Hepatocyte (in vitro differentiated cells): ENCODE results near the gene EBPL. TPM values are rescaled to one million over a fixed set of nuclear protein-coding genes. Genes with fewer than 3 reads are reported as not detected.

Experiments
- DNase-seq: peaks from one replicate; pipeline ENCODE4 v3.0.0-alpha.2; 2016; ENCODE audit warnings: low spot score
- H2AFZ ChIP-seq: fragments of 200-600 bp; sonication (generic); 2 replicates; pipeline ENCODE4 v1.6.0; 2016; ENCODE audit warnings: antibody characterized with exemption, mild to moderate bottlenecking
- H3K27ac ChIP-seq: fragments of 200-600 bp; sonication (generic); 2 replicates; pipeline ENCODE4 v1.5.1; 2016; ENCODE audit warnings: mild to moderate bottlenecking
- H3K27me3 ChIP-seq: fragments of 200-600 bp; sonication (generic); 2 replicates; pipeline ENCODE4 v1.6.1; 2016
- H3K36me3 ChIP-seq: fragments of 200-600 bp; sonication (generic); replicated peaks from 2 replicates; pipeline ENCODE4 v1.5.1; 2016; ENCODE audit warnings: low read depth; ENCODE audit not compliant: insufficient read depth
- H3K4me1 ChIP-seq: fragments of 200-600 bp; sonication (generic); 2 replicates; pipeline ENCODE4 v1.5.1; 2016; ENCODE audit warnings: mild to moderate bottlenecking, moderate library complexity; ENCODE audit not compliant: insufficient read depth
- H3K4me2 ChIP-seq: fragments of 200-600 bp; sonication (generic); 2 replicates; pipeline ENCODE4 v1.6.0; 2016
- H3K4me3 ChIP-seq: fragments of 200-600 bp; sonication (generic); 2 replicates; pipeline ENCODE4 v1.5.1; 2016; ENCODE audit warnings: mild to moderate bottlenecking
- H3K79me2 ChIP-seq: fragments of 200-600 bp; sonication (generic); 2 replicates; pipeline ENCODE4 v1.6.0; 2017; ENCODE audit warnings: mild to moderate bottlenecking
- H3K9me2 ChIP-seq: fragments of 200-600 bp; sonication (generic); replicated peaks from 2 replicates; pipeline ENCODE4 v1.6.0; 2017; ENCODE audit warnings: mild to moderate bottlenecking; ENCODE audit not compliant: insufficient read depth
- H3K9me3 ChIP-seq: fragments of 200-600 bp; sonication (generic); 2 replicates; pipeline ENCODE4 v1.5.1; 2016; ENCODE audit warnings: low read depth, mild to moderate bottlenecking
- H4K20me1 ChIP-seq: fragments of 200-600 bp; sonication (generic); 2 replicates; pipeline ENCODE4 v1.6.0; 2016; ENCODE audit warnings: mild to moderate bottlenecking; ENCODE audit not compliant: insufficient read depth, poor library complexity, severe bottlenecking
- EZH2 ChIP-seq: fragments of 200-600 bp; sonication (generic); IDR thresholded peaks from 2 replicates; pipeline ENCODE4 v1.6.1; 2016; ENCODE audit warnings: antibody characterized with exemption, mild to moderate bottlenecking, borderline replicate concordance
- EZH2phosphoT487 ChIP-seq: fragments of 200-600 bp; sonication (generic); IDR thresholded peaks from one replicate; pipeline ENCODE4 v1.6.1; 2018; ENCODE audit warnings: antibody characterized with exemption, mild to moderate bottlenecking, low read depth, moderate library complexity; ENCODE audit not compliant: unreplicated experiment, severe bottlenecking
- WGBS: methylation state at CpG from one replicate; pipeline ENCODE4 v1.1.6; 2016; ENCODE audit warnings: low lambda C conversion rate; ENCODE audit errors: missing lambda C conversion rate; 5-methylcytosine and 5-hydroxymethylcytosine counted together
- polyA plus RNA-seq: library from polyadenylated mRNA; unstranded; fragments of >200 nt; fragmentation: Nextera tagmentation; extraction: Ambion mirVana; gene quantifications from 2 replicates; pipeline ENCODE4 v1.2.1, GENCODE V29; 2016
- total RNA-seq: library from RNA; depleted of rRNA; stranded (reverse); fragments of >200 nt; gene quantifications from 2 replicates; pipeline ENCODE4 v1.2.3, GENCODE V29; 2014
- TF ChIP-seq, protein P1 (sequence below): fragments of 200-600 bp; sonication (generic); IDR thresholded peaks from 2 replicates; pipeline ENCODE4 v1.5.1; 2016; ENCODE audit warnings: antibody characterized with exemption, mild to moderate bottlenecking; ENCODE audit not compliant: poor library complexity

Gene EBPL
- total and polyA plus RNA-seq, 2 experiments from 2014 or later = 135 to 180 TPM

DNA sequence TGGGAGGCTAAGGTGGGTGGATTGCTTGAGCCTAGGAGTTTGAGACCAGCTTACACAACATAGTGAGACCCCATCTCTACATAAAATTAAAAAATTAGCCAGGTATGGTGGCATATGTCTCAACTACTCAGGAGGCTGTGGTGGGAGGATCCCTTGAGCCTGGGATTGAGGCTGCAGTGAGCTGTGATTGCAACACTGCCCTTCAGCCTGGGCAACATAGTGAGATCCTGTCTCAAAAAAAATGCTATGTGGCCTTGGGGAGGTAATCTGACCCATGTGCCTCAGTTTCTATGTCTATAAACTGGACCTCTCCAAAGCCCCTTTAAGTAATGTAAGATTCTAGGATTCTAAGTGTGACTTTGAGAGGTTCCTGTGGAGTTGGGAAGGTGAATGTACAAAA is 37.8 kb downstream of the EBPL start:
- H3K79me2 ChIP-seq = no peaks in the 10 kb centered on the region
- H3K9me3 ChIP-seq = no peaks in the 10 kb centered on the region
- no peaks in the 10 kb centered on the region for H3K36me3 ChIP-seq
- H2AFZ ChIP-seq = no peak overlapping the region
- no peaks in the 10 kb centered on the region for H3K9me2 ChIP-seq
- H3K4me3 ChIP-seq = no peak overlapping the region
- no peak for DNase-seq
- no peaks in the 10 kb centered on the region for H3K27me3 ChIP-seq
- no peak overlapping the region for H3K27ac ChIP-seq
- H3K4me2 ChIP-seq = no peak overlapping the region
- H3K4me1 ChIP-seq = no peaks in the 10 kb centered on the region
- TF ChIP-seq, protein P1, sequence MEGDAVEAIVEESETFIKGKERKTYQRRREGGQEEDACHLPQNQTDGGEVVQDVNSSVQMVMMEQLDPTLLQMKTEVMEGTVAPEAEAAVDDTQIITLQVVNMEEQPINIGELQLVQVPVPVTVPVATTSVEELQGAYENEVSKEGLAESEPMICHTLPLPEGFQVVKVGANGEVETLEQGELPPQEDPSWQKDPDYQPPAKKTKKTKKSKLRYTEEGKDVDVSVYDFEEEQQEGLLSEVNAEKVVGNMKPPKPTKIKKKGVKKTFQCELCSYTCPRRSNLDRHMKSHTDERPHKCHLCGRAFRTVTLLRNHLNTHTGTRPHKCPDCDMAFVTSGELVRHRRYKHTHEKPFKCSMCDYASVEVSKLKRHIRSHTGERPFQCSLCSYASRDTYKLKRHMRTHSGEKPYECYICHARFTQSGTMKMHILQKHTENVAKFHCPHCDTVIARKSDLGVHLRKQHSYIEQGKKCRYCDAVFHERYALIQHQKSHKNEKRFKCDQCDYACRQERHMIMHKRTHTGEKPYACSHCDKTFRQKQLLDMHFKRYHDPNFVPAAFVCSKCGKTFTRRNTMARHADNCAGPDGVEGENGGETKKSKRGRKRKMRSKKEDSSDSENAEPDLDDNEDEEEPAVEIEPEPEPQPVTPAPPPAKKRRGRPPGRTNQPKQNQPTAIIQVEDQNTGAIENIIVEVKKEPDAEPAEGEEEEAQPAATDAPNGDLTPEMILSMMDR = no peak
- TF ChIP-seq EZH2 (no peak), EZH2phosphoT487 (no peak)
- H4K20me1 ChIP-seq = no peaks in the 10 kb centered on the region

- Histone ChIP-seq H4K20me1 (no peaks in the 10 kb centered on the region), H3K4me2 (no peak overlapping the region), H3K4me3 (no peak overlapping the region), H3K36me3 (no peaks in the 10 kb centered on the region), H3K9me3 (no peaks in the 10 kb centered on the region), H3K9me2 (no peaks in the 10 kb centered on the region), H3K4me1 (no peaks in the 10 kb centered on the region), H2AFZ (no peak overlapping the region), H3K79me2 (no peaks in the 10 kb centered on the region), H3K27ac (no peak overlapping the region), H3K27me3 (no peaks in the 10 kb centered on the region)
- DNase-seq = peak; percentile 49
- WGBS = 61% methylated on average over 16 of the region's 16 CpGs
- TF ChIP-seq, protein P1 = peak; percentile 48
- TF ChIP-seq EZH2phosphoT487 (no peak), EZH2 (no peak)
Observed at GRCh38 chr13:49652355-49653305, 38.7 kb downstream of the EBPL start.

- Histone ChIP-seq H3K79me2 (no peaks in the 10 kb centered on the region), H3K9me2 (no peaks in the 10 kb centered on the region), H3K9me3 (no peaks in the 10 kb centered on the region), H3K27ac (no peak overlapping the region), H3K36me3 (no peaks in the 10 kb centered on the region), H3K4me1 (no peaks in the 10 kb centered on the region), H3K4me2 (no peak overlapping the region), H3K27me3 (no peaks in the 10 kb centered on the region), H2AFZ (no peak overlapping the region), H3K4me3 (no peak overlapping the region), H4K20me1 (no peaks in the 10 kb centered on the region)
- TF ChIP-seq, protein P1 = no peak
- no peak for TF ChIP-seq EZH2phosphoT487
- no peak for DNase-seq
- 85% methylated on average over 17 of the region's 17 CpGs for WGBS
Observed at GRCh38 chr13:49651570-49652354, 39.5 kb downstream of the EBPL start.
